Omental fat pad (tissue), 4 donors: ENCODE data around the gene MAGI1. TPM values are rescaled to one million over a fixed set of nuclear protein-coding genes. Genes with fewer than 3 reads are reported as not detected.

ENCODE experiments used
- ATAC-seq: fragments of 150-250 bp; one replicate; pipeline ENCODE4 v1.9.1; 2016; ENCODE audit warnings: mild to moderate bottlenecking, moderate library complexity; ENCODE audit not compliant: low FRiP score
- DNase-seq: peaks from one replicate; pipeline ENCODE4 v3.0.0-alpha.2; 2019; ENCODE audit warnings: low spot score
- CTCF ChIP-seq, 3 donors: fragments of 450-650 bp; IDR thresholded peaks; one replicate each; pipeline ENCODE4 v1.5.1; 2016 to 2017; ENCODE audit warnings: antibody characterized with exemption in 3 of 3, mild to moderate bottlenecking in 3 of 3, moderate library complexity in 2 of 3
- total RNA-seq, 4 donors: library from RNA; depleted of rRNA; stranded (reverse); fragments of >200 nt; gene quantifications; one replicate each; pipeline ENCODE4 v1.1.0, GENCODE V29; 2016

The MAGI1 gene
- total RNA-seq, 4 donors from 2014 or later, result 22.9 to 38.8 (median 34.3) TPM

GRCh38 chr3:65348398-65348995 is 690.2 kb downstream of the MAGI1 start:
- no peak for DNase-seq
- no peak for TF ChIP-seq CTCF (IDR thresholded peaks at IDR 0.05)
- no peak for ATAC-seq

GRCh38 chr3:65347166-65347565 is 691.6 kb downstream of the MAGI1 start:
- DNase-seq (no peak), ATAC-seq (no peak)
- no peak for TF ChIP-seq CTCF (IDR thresholded peaks at IDR 0.05)

DNA sequence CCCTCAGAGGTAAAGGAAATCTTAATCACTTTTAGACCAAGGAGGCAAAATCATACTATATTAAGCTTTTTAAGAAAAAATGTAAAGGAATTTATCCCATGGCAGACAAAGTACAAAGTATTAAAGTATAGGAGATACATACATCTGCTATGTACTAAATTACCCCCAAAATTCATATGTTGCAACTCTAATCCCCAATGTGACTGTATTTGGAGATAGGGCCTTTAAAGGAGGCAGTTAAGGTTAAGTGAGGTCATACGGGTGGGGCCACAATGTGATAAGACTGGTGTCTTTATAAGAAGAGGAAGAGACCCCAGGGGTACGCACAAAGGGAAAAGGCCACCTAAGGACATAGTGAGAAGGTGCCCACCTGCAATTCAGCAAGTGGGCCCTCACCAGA is 693.9 kb downstream of the MAGI1 start:
- no peak for TF ChIP-seq CTCF (IDR thresholded peaks at IDR 0.05)
- DNase-seq (no peak), ATAC-seq (no peak)

GRCh38 chr3:65344444-65344843 is 694.3 kb downstream of the MAGI1 start:
- no peak for ATAC-seq

GRCh38 chr3:65343736-65344135 is 695.0 kb downstream of the MAGI1 start:
- no peak for TF ChIP-seq CTCF (IDR thresholded peaks at IDR 0.05)
- ATAC-seq (no peak), DNase-seq (no peak)

More at GRCh38 chr3:65344444-65344843, 694.3 kb downstream of the MAGI1 start:
- DNase-seq, result no peak
- no peak for TF ChIP-seq CTCF (IDR thresholded peaks at IDR 0.05)

DNA sequence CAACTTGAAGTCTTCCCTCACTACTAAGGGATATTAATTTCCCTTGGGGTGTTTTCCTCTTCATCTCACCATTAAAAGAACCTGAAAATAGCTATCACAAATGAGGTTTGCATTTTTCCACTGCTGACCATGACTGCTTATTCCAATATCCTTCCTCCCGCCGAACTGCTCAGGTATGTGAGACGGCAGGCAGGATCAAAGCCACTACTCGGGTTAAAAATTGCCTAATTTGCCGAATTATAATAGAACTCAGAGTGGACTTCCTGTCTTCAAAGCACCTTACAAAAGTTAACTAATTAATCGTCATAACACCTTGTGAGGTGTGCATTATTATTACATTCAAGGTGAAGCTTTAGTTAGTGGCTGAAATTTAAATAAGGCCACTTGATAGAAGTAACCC is 695.7 kb downstream of the MAGI1 start:
- TF ChIP-seq CTCF (IDR thresholded peaks at IDR 0.05), result no peak
- DNase-seq (no peak), ATAC-seq (no peak)

DNA sequence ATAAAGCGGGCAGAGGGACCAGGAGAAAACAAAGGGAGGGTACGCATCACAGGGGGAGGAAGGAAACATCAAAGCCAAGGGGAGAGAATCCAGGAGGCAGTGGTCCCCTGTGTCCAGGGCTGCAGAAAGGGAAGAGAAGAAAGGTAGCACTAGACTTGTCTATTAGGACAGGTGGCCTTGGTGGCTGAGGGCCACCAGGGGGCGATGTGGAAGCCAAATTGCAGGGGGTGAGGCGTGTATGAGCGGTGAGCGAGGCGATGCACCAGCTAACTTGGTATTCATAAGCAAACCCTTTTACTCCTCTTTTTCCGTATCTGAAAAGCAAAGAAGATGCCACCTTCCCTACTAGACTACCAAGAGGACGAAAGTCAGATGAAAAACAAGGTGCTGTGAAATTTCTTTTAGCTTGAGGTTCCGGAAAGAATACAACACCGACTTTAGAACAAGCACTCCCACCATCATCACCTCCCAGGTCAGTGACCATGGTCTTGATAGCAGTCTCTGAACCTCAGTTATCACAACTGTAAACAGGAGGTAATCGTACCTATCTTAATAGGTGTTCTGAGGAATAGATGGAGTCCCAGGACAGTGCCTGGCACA is 696.5 kb downstream of the MAGI1 start:
- DNase-seq (no peak), ATAC-seq (no peak)
- TF ChIP-seq CTCF (IDR thresholded peaks at IDR 0.05), result no peak
